Trophoblast cell (in vitro differentiated cells and primary cell): ENCODE measurements around the gene PSMA7.

Experiments
- DNase-seq, 2 donors: peaks; one replicate each; pipeline ENCODE4 v3.0.0-alpha.2; 2016
- H2AFZ ChIP-seq: 2 replicates; pipeline ENCODE4 v1.6.1; 2013; ENCODE audit warnings: low read length, moderate library complexity, mild to moderate bottlenecking; ENCODE audit not compliant: insufficient read depth, poor library complexity
- H2AK5ac ChIP-seq: 2 replicates; pipeline ENCODE4 v1.6.1; 2013; ENCODE audit warnings: mild to moderate bottlenecking, low read length
- H2BK120ac ChIP-seq: 2 replicates; pipeline ENCODE4 v1.6.1; 2013; ENCODE audit warnings: low read length, mild to moderate bottlenecking, moderate library complexity; ENCODE audit not compliant: insufficient read depth, poor library complexity
- H2BK12ac ChIP-seq: 2 replicates; pipeline ENCODE4 v1.6.1; 2013; ENCODE audit warnings: mild to moderate bottlenecking, low read length, moderate library complexity
- H2BK5ac ChIP-seq: 2 replicates; pipeline ENCODE4 v1.6.1; 2013; ENCODE audit warnings: low read length, low read depth, moderate library complexity, mild to moderate bottlenecking; ENCODE audit not compliant: poor library complexity
- H3K14ac ChIP-seq: 2 replicates; pipeline ENCODE4 v1.6.1; 2013; ENCODE audit warnings: mild to moderate bottlenecking, low read length
- H3K18ac ChIP-seq: 2 replicates; pipeline ENCODE4 v1.6.1; 2013; ENCODE audit warnings: mild to moderate bottlenecking, low read length
- H3K23ac ChIP-seq: 2 replicates; pipeline ENCODE4 v1.6.1; 2013; ENCODE audit warnings: low read length
- H3K27ac ChIP-seq: 2 replicates; pipeline ENCODE4 v1.5.1; 2013; ENCODE audit warnings: low read depth, mild to moderate bottlenecking, inconsistent platforms, low read length, moderate library complexity
- H3K27me3 ChIP-seq: 2 replicates; pipeline ENCODE4 v1.6.1; 2013; ENCODE audit warnings: inconsistent platforms, mild to moderate bottlenecking, low read length, moderate library complexity; ENCODE audit not compliant: insufficient read depth
- H3K36me3 ChIP-seq, 2 experiments: 1 replicate in 1 of 2; 2 replicates in 1 of 2; pipeline ENCODE4 v1.6.1; 2013; ENCODE audit warnings: low read length in 2 of 2, mild to moderate bottlenecking in 2 of 2, moderate library complexity in 1 of 2; ENCODE audit not compliant: insufficient read depth in 2 of 2, control insufficient read depth in 1 of 2
- H3K4ac ChIP-seq: 2 replicates; pipeline ENCODE4 v1.6.1; 2013; ENCODE audit warnings: low read depth, mild to moderate bottlenecking, low read length, moderate library complexity
- H3K4me1 ChIP-seq, 2 experiments: 1 replicate in 1 of 2; 2 replicates in 1 of 2; pipeline ENCODE4 v1.6.1; 2013; ENCODE audit warnings: low read length in 2 of 2, mild to moderate bottlenecking in 2 of 2, moderate library complexity in 1 of 2; ENCODE audit not compliant: insufficient read depth in 2 of 2, control insufficient read depth in 1 of 2
- H3K4me2 ChIP-seq: 2 replicates; pipeline ENCODE4 v1.6.1; 2013; ENCODE audit warnings: inconsistent platforms, mild to moderate bottlenecking, low read length, moderate library complexity
- H3K4me3 ChIP-seq: 2 replicates; pipeline ENCODE4 v1.5.1; 2013; ENCODE audit warnings: mild to moderate bottlenecking, low read depth, low read length, inconsistent platforms
- H3K79me1 ChIP-seq: one replicate; pipeline ENCODE4 v1.6.1; 2013; ENCODE audit warnings: low read length
- H3K79me2 ChIP-seq: 2 replicates; pipeline ENCODE4 v1.6.1; 2013; ENCODE audit warnings: low read length, mild to moderate bottlenecking; ENCODE audit not compliant: control insufficient read depth, insufficient read depth, poor library complexity
- H3K9ac ChIP-seq: 2 replicates; pipeline ENCODE4 v1.6.1; 2013; ENCODE audit warnings: mild to moderate bottlenecking, low read length
- H3K9me3 ChIP-seq: 2 replicates; pipeline ENCODE4 v1.6.1; 2013; ENCODE audit warnings: low read depth, mild to moderate bottlenecking, control low read depth, inconsistent platforms, low read length; ENCODE audit not compliant: insufficient read depth
- H4K12ac ChIP-seq: 2 replicates; pipeline ENCODE4 v1.6.1; 2013; ENCODE audit warnings: low read depth, mild to moderate bottlenecking, low read length, moderate library complexity
- H4K8ac ChIP-seq: 2 replicates; pipeline ENCODE4 v1.6.1; 2013; ENCODE audit warnings: low read depth, mild to moderate bottlenecking, low read length, moderate library complexity
- H4K91ac ChIP-seq: one replicate; pipeline ENCODE4 v1.6.1; 2013; ENCODE audit warnings: low read depth, mild to moderate bottlenecking, low read length, moderate library complexity
- WGBS: extraction: QIAGEN DNeasy Blood & Tissue Kit; methylation state at CpG from one replicate; pipeline ENCODE4 v1.1.7; 2013; ENCODE audit warnings: missing lambda C conversion rate; ENCODE audit not compliant: insufficient read length, insufficient coverage; ENCODE audit errors: extremely low coverage; 5-methylcytosine and 5-hydroxymethylcytosine counted together

The PSMA7 gene

DNA sequence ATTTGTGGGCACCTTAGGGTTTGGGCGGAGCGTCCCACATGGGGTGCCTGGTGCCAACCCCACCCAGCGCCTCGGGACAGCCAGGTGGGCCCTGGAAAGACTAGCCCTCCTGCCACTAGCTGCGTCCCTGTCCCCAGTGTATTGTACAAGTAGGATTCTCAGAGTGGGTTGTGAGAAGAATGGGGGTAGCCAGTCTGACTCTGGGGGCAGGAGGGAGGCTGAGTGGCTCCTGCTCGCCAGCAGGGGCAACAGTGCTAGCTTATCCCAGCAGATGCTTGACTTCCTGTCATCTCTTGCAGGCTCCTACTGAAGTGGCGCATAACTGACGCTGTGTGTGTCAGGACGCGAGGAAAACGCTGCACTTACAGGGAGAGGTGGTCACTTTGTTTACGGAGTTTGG lies 9.3 kb downstream of the PSMA7 start:
- Histone ChIP-seq H4K91ac (no peak overlapping the region), H3K9ac (no peak overlapping the region), H3K4me1 (peaks cover 0 to 1% of the 10 kb centered on the region in 2 experiments), H3K27ac (no peak overlapping the region), H3K79me1 (no peaks in the 10 kb centered on the region), H3K27me3 (no peaks in the 10 kb centered on the region), H2AK5ac (no peak overlapping the region), H2BK120ac (no peak overlapping the region), H3K4ac (no peak overlapping the region), H2AFZ (no peak overlapping the region), H3K23ac (no peak overlapping the region), H4K12ac (no peak overlapping the region), H3K18ac (no peak overlapping the region), H2BK5ac (no peak overlapping the region), H2BK12ac (no peak overlapping the region), H3K36me3 (peaks cover 83 to 90% of the 10 kb centered on the region in 2 experiments), H3K9me3 (peaks cover 6% of the 10 kb centered on the region), H3K4me2 (no peak overlapping the region), H3K79me2 (no peaks in the 10 kb centered on the region), H3K14ac (no peak overlapping the region), H4K8ac (no peak overlapping the region), H3K4me3 (no peak overlapping the region)
- no peak for DNase-seq
- WGBS, result no CpG with 5 or more reads among the region's 12 CpGs

DNA sequence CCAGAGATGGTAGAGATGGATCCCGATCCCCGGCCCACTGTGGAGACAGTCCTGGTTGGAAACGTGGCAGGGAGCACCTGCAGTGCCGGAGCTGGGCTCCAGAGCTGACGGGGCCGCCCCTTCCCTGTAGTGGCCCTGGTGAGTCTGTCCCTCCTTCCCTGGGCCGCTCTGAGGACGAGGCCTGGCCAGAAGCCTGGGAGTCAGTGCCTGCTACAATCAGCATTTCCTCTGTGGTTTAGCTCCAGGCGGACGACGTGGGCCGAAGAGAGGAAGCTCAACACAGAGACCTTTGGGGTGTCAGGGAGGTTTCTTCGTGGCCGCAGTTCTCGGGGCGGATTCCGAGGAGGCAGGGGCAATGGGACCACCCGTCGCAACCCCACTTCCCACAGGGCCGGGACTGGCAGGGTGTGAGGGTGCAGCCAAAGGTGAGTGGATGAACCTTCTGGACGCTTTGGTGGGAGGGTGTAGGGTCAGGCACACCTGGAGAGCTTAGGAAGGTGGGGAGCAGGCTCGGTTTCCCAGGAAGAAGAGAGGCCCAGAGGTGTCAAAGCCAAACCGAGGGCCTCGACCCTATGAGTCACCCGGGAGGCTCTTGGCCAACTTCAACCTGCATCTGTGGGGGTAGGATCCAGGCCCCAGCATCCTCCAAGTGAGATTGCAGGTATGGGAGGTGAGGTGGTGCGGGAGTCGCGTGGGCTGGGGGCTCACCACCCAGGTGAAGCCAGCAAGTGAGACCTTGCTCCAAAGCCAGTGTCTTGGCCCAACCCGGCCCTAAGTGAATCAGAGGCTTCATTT lies 9.9 kb downstream of the PSMA7 start:
- H3K23ac ChIP-seq, result no peak overlapping the region

DNA sequence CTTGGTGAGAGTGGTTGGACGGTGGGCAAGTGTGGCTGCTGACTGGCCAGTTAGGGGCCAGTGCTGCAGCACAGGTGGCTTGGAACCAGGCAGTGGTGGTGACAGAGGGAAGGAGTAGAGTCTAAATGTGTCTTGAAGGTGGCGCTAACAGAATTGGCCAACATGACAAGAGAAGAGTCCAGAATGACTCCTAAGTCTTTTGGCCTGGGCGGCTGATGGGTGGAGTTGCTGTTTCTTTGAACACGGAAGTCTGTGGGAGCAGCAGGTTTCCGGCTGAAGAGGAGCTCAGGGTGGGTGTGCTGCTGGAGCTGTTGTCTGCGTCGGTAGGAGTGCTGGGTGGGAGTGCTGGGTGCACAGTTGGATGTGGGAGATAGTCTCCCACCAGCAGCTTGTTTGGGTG lies 10.8 kb downstream of the PSMA7 start:
- H2BK120ac ChIP-seq, result no peak overlapping the region
- no peak overlapping the region for H3K4ac ChIP-seq
- no peaks in the 10 kb centered on the region for H3K79me1 ChIP-seq
- no peak overlapping the region for H3K27ac ChIP-seq
- peaks cover 3 to 10% of the 10 kb centered on the region in 2 experiments for H3K4me1 ChIP-seq
- H3K14ac ChIP-seq, result no peak overlapping the region
- no peak overlapping the region for H3K4me3 ChIP-seq
- peaks cover 5% of the 10 kb centered on the region for H3K9me3 ChIP-seq
- no peak overlapping the region for H2BK5ac ChIP-seq
- no peak overlapping the region for H2BK12ac ChIP-seq
- no peak for DNase-seq
- H3K27me3 ChIP-seq, result no peaks in the 10 kb centered on the region
- H3K23ac ChIP-seq, result no peak overlapping the region
- H3K36me3 ChIP-seq, result peaks cover 78 to 86% of the 10 kb centered on the region in 2 experiments
- H3K18ac ChIP-seq, result no peak overlapping the region
- H3K9ac ChIP-seq, result no peak overlapping the region
- no peak overlapping the region for H3K4me2 ChIP-seq
- no peaks in the 10 kb centered on the region for H3K79me2 ChIP-seq
- H4K91ac ChIP-seq, result no peak overlapping the region
- no peak overlapping the region for H2AFZ ChIP-seq
- H4K8ac ChIP-seq, result no peak overlapping the region
- WGBS, result no CpG with 5 or more reads among the region's 7 CpGs
- H4K12ac ChIP-seq, result no peak overlapping the region
- no peak overlapping the region for H2AK5ac ChIP-seq

More for the DNA sequence above, 9.9 kb downstream of the PSMA7 start:
- no peak overlapping the region for H3K4ac ChIP-seq
- no peak overlapping the region for H2BK120ac ChIP-seq
- no peak overlapping the region for H3K4me3 ChIP-seq
- no peak overlapping the region for H2AFZ ChIP-seq
- H2BK5ac ChIP-seq, result no peak overlapping the region
- peaks cover 78 to 86% of the 10 kb centered on the region in 2 experiments for H3K36me3 ChIP-seq
- H4K12ac ChIP-seq, result no peak overlapping the region
- WGBS, result no CpG with 5 or more reads among the region's 29 CpGs
- peaks cover under 1 to 3% of the 10 kb centered on the region in 2 experiments for H3K4me1 ChIP-seq
- H3K18ac ChIP-seq, result no peak overlapping the region
- H3K79me1 ChIP-seq, result no peaks in the 10 kb centered on the region
- H2BK12ac ChIP-seq, result no peak overlapping the region
- H3K79me2 ChIP-seq, result no peaks in the 10 kb centered on the region
- no peak for DNase-seq
- no peak overlapping the region for H3K4me2 ChIP-seq
- no peak overlapping the region for H4K8ac ChIP-seq
- H2AK5ac ChIP-seq, result no peak overlapping the region
- no peak overlapping the region for H4K91ac ChIP-seq
- H3K14ac ChIP-seq, result no peak overlapping the region
- no peak overlapping the region for H3K27ac ChIP-seq
- no peak overlapping the region for H3K9ac ChIP-seq
- peaks cover 6% of the 10 kb centered on the region for H3K9me3 ChIP-seq
- H3K27me3 ChIP-seq, result no peaks in the 10 kb centered on the region

DNA sequence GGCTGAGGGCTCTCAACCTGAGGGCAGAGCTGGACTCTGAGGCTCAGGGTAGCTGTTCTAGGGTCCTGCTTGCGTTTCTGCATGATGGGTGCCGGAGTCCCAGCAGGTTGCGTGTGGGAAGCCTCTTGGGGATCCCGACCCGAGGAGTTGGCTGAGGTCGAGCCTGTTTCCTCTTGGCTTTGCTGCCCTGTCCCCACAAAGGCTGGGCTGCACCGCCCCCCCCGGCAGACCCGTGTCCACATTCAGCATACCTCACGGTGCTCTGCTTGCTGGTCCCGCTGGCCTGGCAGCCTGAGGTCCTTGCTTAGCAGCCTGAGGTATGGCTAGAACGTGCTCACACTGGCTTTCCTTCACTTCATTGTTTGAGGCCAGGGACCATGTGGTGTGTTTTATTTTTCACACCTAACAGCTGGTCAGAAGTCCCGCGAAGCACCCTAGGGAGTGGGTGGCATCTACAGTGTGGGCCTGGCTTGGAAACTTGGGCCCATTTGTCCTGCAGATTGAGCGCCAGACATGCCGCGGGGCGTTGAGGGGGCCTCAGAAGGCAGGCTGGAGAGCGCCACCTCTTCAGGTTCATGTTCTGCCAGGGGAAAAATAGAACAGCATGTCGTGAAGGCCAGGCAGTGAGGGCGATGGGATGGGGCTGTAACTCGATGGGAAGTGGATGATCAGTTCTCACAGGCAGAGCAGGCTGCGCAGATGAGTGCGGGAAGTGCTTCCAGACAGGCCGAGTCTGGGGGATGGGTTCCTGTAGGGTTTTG lies 11.5 kb downstream of the PSMA7 start:
- Histone ChIP-seq H4K8ac (no peak overlapping the region), H3K23ac (no peak overlapping the region), H3K4me2 (no peak overlapping the region), H3K4me1 (peaks cover 3 to 10% of the 10 kb centered on the region in 2 experiments), H3K27me3 (no peaks in the 10 kb centered on the region), H3K79me2 (no peaks in the 10 kb centered on the region), H3K36me3 (peaks cover 79 to 85% of the 10 kb centered on the region in 2 experiments), H3K79me1 (no peaks in the 10 kb centered on the region), H4K91ac (no peak overlapping the region), H3K9ac (no peak overlapping the region), H3K27ac (no peak overlapping the region), H3K14ac (no peak overlapping the region), H2AK5ac (no peak overlapping the region), H2AFZ (no peak overlapping the region), H3K4ac (no peak overlapping the region), H3K4me3 (no peak overlapping the region), H3K18ac (no peak overlapping the region), H2BK12ac (no peak overlapping the region), H4K12ac (no peak overlapping the region), H2BK5ac (no peak overlapping the region), H3K9me3 (peaks cover 5% of the 10 kb centered on the region), H2BK120ac (no peak overlapping the region)
- DNase-seq, result no peak
- no CpG with 5 or more reads among the region's 25 CpGs for WGBS
